K562 (cell line): ENCODE measurements around the gene RPL7A. TPM values are rescaled to one million over a fixed set of nuclear protein-coding genes. Genes with fewer than 3 reads are reported as not detected.
A peak's percentile ranks its signal among the peaks of the same experiment; 100 is the strongest.

Experiments
- ELF2 ChIP-seq: fragments of 250-450 bp; sonication (Bioruptor Pico); IDR thresholded peaks from 2 replicates; pipeline ENCODE4 v1.5.0; 2021; ENCODE audit warnings: mild to moderate bottlenecking
- HLTF ChIP-seq: fragments of 450-650 bp; IDR thresholded peaks from 2 replicates; pipeline ENCODE4 v1.6.1; 2016
- KAT8 ChIP-seq: fragments of 450-650 bp; IDR thresholded peaks from 2 replicates; pipeline ENCODE4 v1.6.1; 2016; ENCODE audit warnings: low read depth, mild to moderate bottlenecking
- MYNN ChIP-seq, 2 experiments: sonication (generic); formaldehyde crosslinking in 1 of 2; IDR thresholded peaks; 2 replicates each; pipeline versions ENCODE4 v1.5.0 to v1.6.1; 2016 to 2020; ENCODE audit warnings: antibody characterized with exemption in 1 of 2, missing genetic modification reagents in 1 of 2
- NONO ChIP-seq, 2 experiments: fragments of 200-400 bp in 1 of 2; fragments of 450-650 bp in 1 of 2; formaldehyde crosslinking in 1 of 2; IDR thresholded peaks; 2 replicates each; pipeline ENCODE4 v1.6.1; 2017; ENCODE audit warnings: low read depth in 2 of 2, mild to moderate bottlenecking in 2 of 2, moderate library complexity in 2 of 2, low read length in 1 of 2
- POLR2B ChIP-seq: fragments of 450-650 bp; IDR thresholded peaks from 2 replicates; pipeline ENCODE4 v1.6.1; 2018; ENCODE audit warnings: low read depth; ENCODE audit not compliant: partially characterized antibody
- SAFB ChIP-seq: fragments of 200-400 bp; formaldehyde crosslinking; IDR thresholded peaks from 2 replicates; pipeline ENCODE4 v1.6.1; 2017; ENCODE audit warnings: low read depth, low read length, borderline replicate concordance
- ZBED1 ChIP-seq: IDR thresholded peaks from 2 replicates; pipeline ENCODE4 v1.6.1; 2014
- ZNF263 ChIP-seq: sonication (generic); formaldehyde crosslinking; IDR thresholded peaks from 2 replicates; pipeline ENCODE4 v1.8.0; 2022; ENCODE audit warnings: mild to moderate bottlenecking, missing genetic modification reagents, borderline replicate concordance
- ZNF445 ChIP-seq: fragments of 250-450 bp; sonication (Bioruptor Pico); IDR thresholded peaks from 2 replicates; pipeline ENCODE4 v1.4.0; 2020; ENCODE audit warnings: low read depth, mild to moderate bottlenecking, moderate library complexity
- ZNF79 ChIP-seq: fragments of 250-450 bp; sonication (Bioruptor Pico); IDR thresholded peaks from 2 replicates; pipeline ENCODE4 v1.4.0; 2020; ENCODE audit warnings: low read depth, mild to moderate bottlenecking, moderate library complexity
- polyA plus RNA-seq, 8 experiments: library from polyadenylated mRNA; depleted of rRNA in 4 of 8; stranded (reverse) in 5 of 8; unstranded in 3 of 8; fragments of >200 nt; fragmentation: Nextera tagmentation in 2 of 8; fragmentation: Illumina TruSeq in 1 of 8; extraction: Ambion mirVana in 2 of 8; extraction: Trizol in 1 of 8; gene quantifications; 2 replicates each; pipeline versions ENCODE4 v1.2.1 to v1.2.3, GENCODE V29; 2011 to 2014; ENCODE audit warnings: inconsistent platforms in 1 of 8, missing spikeins in 1 of 8
- total RNA-seq, 7 experiments: library from RNA; depleted of rRNA in 6 of 7; stranded (reverse); fragments of >200 nt in 6 of 7; fragmentation: Illumina TruSeq in 2 of 7; extraction: Trizol in 2 of 7; gene quantifications; 2 replicates each; pipeline versions ENCODE4 v1.2.1 to v1.2.3, GENCODE V29; 2011 to 2021; ENCODE audit warnings: low replicate concordance in 1 of 7
- TF ChIP-seq, protein P1 (sequence below): IDR thresholded peaks from 2 replicates; pipeline ENCODE4 v1.6.1; 2012; ENCODE audit warnings: low read depth, low read length, improper control_type of control experiment, borderline replicate concordance
- TF ChIP-seq, protein P2 (sequence below): fragments of 250-450 bp; sonication (Bioruptor Pico); IDR thresholded peaks from 2 replicates; pipeline ENCODE4 v1.5.0; 2020; ENCODE audit warnings: mild to moderate bottlenecking
- TF ChIP-seq, protein P3 (sequence below): fragments of 450-650 bp; IDR thresholded peaks from 2 replicates; pipeline ENCODE4 v1.6.1; 2017; ENCODE audit warnings: antibody characterized with exemption, mild to moderate bottlenecking
- TF ChIP-seq, protein P4 (sequence below), 2 experiments: fragments of 250-450 bp in 1 of 2; fragments of 450-650 bp in 1 of 2; sonication (Bioruptor Pico) in 1 of 2; IDR thresholded peaks; 2 replicates each; pipeline versions ENCODE4 v1.6.1 to v1.8.0; 2016 to 2021; ENCODE audit warnings: mild to moderate bottlenecking in 2 of 2, moderate library complexity in 2 of 2, missing compliant biosample characterization in 1 of 2, missing genetic modification characterization in 1 of 2
- TF ChIP-seq, protein P5 (sequence below): fragments of 450-650 bp; formaldehyde crosslinking; IDR thresholded peaks from 2 replicates; pipeline ENCODE4 v1.4.0; 2020; ENCODE audit warnings: mild to moderate bottlenecking, moderate library complexity

Gene RPL7A
- total and polyA plus RNA-seq, 9 of the 15 experiments (the other 6 are each of a cell fraction or from before 2014, with no cell fraction given) = 1,935 to 3,760 (median 2,652) TPM

DNA sequence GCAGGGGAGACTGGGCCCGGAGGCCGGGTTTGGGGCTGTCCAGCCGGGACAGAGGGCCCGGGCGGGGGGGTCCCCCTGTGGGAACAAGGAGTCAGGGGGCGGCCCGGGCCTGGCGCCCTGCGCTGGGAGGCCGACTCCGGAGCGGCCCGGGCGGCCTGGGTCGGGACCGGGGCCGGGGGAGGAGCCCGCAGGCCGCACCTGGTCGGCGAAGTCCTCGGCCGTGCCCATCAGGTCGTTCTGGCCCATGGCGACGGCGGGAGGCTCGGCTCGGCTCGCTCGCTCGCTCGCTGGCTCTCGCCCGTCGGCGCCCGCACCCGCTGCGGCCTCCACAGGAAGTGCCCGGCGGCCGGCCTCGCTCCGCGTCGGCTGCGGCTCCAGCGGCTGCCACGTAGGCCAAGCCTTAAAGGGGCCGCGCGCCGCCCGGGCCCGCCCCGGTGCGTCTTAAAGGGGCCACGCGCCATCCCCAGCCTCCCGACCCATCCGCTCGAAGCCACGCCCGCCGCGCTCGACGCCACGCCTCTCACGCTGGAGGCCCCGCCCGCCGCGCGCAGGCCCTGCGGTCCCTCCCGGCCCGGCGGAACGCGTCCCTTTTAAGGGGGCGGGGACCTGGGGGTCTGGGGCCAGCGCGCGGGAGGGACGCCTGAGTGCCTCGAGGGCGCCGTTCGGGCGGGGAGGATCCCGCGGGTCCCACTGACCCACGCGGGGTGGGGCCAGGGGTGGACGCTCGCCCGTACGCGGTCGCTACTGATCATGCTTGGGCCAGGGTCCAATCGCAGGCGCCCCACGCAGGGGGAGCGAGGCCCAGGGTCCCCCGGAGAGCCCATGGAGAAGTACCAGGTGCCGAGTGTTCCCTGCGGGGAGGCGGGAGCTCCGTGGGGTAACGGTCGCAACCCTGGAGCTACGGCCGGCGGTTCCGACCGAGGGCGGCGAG is 28.0 kb downstream of the RPL7A start, which contains the start of the genes STKLD1 and SURF4 (continued):
- TF ChIP-seq, protein P1, sequence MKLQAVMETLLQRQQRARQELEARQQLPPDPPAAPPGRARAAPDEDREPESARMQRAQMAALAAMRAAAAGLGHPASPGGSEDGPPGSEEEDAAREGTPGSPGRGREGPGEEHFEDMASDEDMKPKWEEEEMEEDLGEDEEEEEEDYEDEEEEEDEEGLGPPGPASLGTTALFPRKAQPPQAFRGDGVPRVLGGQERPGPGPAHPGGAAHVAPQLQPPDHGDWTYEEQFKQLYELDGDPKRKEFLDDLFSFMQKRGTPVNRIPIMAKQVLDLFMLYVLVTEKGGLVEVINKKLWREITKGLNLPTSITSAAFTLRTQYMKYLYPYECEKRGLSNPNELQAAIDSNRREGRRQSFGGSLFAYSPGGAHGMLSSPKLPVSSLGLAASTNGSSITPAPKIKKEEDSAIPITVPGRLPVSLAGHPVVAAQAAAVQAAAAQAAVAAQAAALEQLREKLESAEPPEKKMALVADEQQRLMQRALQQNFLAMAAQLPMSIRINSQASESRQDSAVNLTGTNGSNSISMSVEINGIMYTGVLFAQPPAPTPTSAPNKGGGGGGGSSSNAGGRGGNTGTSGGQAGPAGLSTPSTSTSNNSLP = no peak
- TF ChIP-seq ZBED1 = no peak
- TF ChIP-seq ZNF445 (CRISPR knock-in tag) = no peak
- TF ChIP-seq, protein P2, sequence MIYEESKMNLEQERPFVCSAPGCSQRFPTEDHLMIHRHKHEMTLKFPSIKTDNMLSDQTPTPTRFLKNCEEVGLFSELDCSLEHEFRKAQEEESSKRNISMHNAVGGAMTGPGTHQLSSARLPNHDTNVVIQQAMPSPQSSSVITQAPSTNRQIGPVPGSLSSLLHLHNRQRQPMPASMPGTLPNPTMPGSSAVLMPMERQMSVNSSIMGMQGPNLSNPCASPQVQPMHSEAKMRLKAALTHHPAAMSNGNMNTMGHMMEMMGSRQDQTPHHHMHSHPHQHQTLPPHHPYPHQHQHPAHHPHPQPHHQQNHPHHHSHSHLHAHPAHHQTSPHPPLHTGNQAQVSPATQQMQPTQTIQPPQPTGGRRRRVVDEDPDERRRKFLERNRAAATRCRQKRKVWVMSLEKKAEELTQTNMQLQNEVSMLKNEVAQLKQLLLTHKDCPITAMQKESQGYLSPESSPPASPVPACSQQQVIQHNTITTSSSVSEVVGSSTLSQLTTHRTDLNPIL (CRISPR knock-in tag) = no peak
- TF ChIP-seq, protein P3, sequence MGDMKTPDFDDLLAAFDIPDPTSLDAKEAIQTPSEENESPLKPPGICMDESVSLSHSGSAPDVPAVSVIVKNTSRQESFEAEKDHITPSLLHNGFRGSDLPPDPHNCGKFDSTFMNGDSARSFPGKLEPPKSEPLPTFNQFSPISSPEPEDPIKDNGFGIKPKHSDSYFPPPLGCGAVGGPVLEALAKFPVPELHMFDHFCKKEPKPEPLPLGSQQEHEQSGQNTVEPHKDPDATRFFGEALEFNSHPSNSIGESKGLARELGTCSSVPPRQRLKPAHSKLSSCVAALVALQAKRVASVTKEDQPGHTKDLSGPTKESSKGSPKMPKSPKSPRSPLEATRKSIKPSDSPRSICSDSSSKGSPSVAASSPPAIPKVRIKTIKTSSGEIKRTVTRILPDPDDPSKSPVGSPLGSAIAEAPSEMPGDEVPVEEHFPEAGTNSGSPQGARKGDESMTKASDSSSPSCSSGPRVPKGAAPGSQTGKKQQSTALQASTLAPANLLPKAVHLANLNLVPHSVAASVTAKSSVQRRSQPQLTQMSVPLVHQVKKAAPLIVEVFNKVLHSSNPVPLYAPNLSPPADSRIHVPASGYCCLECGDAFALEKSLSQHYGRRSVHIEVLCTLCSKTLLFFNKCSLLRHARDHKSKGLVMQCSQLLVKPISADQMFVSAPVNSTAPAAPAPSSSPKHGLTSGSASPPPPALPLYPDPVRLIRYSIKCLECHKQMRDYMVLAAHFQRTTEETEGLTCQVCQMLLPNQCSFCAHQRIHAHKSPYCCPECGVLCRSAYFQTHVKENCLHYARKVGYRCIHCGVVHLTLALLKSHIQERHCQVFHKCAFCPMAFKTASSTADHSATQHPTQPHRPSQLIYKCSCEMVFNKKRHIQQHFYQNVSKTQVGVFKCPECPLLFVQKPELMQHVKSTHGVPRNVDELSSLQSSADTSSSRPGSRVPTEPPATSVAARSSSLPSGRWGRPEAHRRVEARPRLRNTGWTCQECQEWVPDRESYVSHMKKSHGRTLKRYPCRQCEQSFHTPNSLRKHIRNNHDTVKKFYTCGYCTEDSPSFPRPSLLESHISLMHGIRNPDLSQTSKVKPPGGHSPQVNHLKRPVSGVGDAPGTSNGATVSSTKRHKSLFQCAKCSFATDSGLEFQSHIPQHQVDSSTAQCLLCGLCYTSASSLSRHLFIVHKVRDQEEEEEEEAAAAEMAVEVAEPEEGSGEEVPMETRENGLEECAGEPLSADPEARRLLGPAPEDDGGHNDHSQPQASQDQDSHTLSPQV = peak; percentile 59
- peak; percentile 23 for TF ChIP-seq POLR2B
- peak; percentile 66; the same call in 1 of the 2 replicates for TF ChIP-seq ZNF263 (CRISPR knock-in tag)
- no peak for TF ChIP-seq HLTF
- TF ChIP-seq ELF2 (CRISPR knock-in tag) = peak; percentile 29; the same call in 1 of the 2 replicates
- TF ChIP-seq MYNN (IDR thresholded peaks at IDR 0.05) = no peak
- TF ChIP-seq MYNN (CRISPR knock-in tag; IDR thresholded peaks at IDR 0.05) = no peak
- TF ChIP-seq KAT8 = no peak
- no peak for TF ChIP-seq ZNF79 (CRISPR knock-in tag)
- peak; percentile 59 to 82; a peak in 3 of 4 replicates for TF ChIP-seq NONO (IDR thresholded peaks at IDR 0.05; ENCODE audit: low read depth in 2 of 2, low read length in 1 of 2)
- TF ChIP-seq, protein P4, sequence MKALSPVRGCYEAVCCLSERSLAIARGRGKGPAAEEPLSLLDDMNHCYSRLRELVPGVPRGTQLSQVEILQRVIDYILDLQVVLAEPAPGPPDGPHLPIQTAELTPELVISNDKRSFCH (CRISPR knock-in tag; IDR thresholded peaks at IDR 0.05) = no peak
- TF ChIP-seq, protein P4 (tag; IDR thresholded peaks at IDR 0.05) = peak; percentile 48; the same call in 1 of the 2 replicates
- TF ChIP-seq, protein P5, sequence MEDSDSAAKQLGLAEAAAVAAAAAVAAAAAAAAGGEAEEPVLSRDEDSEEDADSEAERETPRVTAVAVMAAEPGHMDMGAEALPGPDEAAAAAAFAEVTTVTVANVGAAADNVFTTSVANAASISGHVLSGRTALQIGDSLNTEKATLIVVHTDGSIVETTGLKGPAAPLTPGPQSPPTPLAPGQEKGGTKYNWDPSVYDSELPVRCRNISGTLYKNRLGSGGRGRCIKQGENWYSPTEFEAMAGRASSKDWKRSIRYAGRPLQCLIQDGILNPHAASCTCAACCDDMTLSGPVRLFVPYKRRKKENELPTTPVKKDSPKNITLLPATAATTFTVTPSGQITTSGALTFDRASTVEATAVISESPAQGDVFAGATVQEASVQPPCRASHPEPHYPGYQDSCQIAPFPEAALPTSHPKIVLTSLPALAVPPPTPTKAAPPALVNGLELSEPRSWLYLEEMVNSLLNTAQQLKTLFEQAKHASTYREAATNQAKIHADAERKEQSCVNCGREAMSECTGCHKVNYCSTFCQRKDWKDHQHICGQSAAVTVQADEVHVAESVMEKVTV = no peak
- TF ChIP-seq SAFB = peak; percentile 82
